GM23338 (cell line): ENCODE results near the gene CPLX4. TPM values are rescaled to one million over a fixed set of nuclear protein-coding genes. Genes with fewer than 3 reads are reported as not detected.

Source experiments
- ATAC-seq: fragments of 200-7000 bp; cut with Tn5 transposase; 3 replicates; pipeline ENCODE4 v1.9.1; 2020
- DNase-seq: peaks from one replicate; pipeline ENCODE4 v3.0.0-alpha.2; 2015; ENCODE audit warnings: low spot score
- H2AFZ ChIP-seq: fragments of 200-600 bp; sonication (generic); 2 replicates; pipeline ENCODE4 v1.8.0; 2016; ENCODE audit warnings: antibody characterized with exemption, mild to moderate bottlenecking, moderate library complexity
- H3F3A ChIP-seq: fragments of 200-600 bp; sonication (generic); replicated peaks from 2 replicates; pipeline ENCODE4 v1.8.0; 2017; ENCODE audit warnings: antibody characterized with exemption, mixed run types, low read depth
- H3K27ac ChIP-seq: fragments of 200-600 bp; sonication (generic); 2 replicates; pipeline ENCODE4 v1.6.1; 2016; ENCODE audit warnings: low read depth
- H3K27me3 ChIP-seq: fragments of 200-600 bp; sonication (generic); 2 replicates; pipeline ENCODE4 v1.8.0; 2016; ENCODE audit warnings: mild to moderate bottlenecking, mixed run types, moderate library complexity; ENCODE audit not compliant: insufficient read depth
- H3K36me3 ChIP-seq: fragments of 200-600 bp; sonication (generic); 2 replicates; pipeline ENCODE4 v1.8.0; 2016; ENCODE audit warnings: mild to moderate bottlenecking; ENCODE audit not compliant: insufficient read depth
- H3K4me1 ChIP-seq: fragments of 200-600 bp; sonication (generic); 2 replicates; pipeline ENCODE4 v1.8.0; 2016; ENCODE audit warnings: mild to moderate bottlenecking, moderate library complexity; ENCODE audit not compliant: insufficient read depth
- H3K4me2 ChIP-seq: fragments of 200-600 bp; sonication (generic); 2 replicates; pipeline ENCODE4 v1.7.1; 2017; ENCODE audit warnings: mixed run types
- H3K4me3 ChIP-seq: fragments of 200-600 bp; sonication (generic); 2 replicates; pipeline ENCODE4 v1.6.1; 2016; ENCODE audit warnings: mixed run types
- H3K79me2 ChIP-seq: fragments of 200-600 bp; sonication (generic); replicated peaks from 2 replicates; pipeline ENCODE4 v1.8.0; 2017; ENCODE audit warnings: mild to moderate bottlenecking; ENCODE audit not compliant: insufficient read depth
- H3K9me2 ChIP-seq: fragments of 200-600 bp; sonication (generic); 2 replicates; pipeline ENCODE4 v1.8.0; 2017; ENCODE audit not compliant: insufficient read depth
- H4K20me1 ChIP-seq: fragments of 200-600 bp; sonication (generic); replicated peaks from 2 replicates; pipeline ENCODE4 v1.8.0; 2017; ENCODE audit warnings: mild to moderate bottlenecking; ENCODE audit not compliant: insufficient read depth
- H3K27ac Mint-ChIP-seq: 2 replicates; pipeline ENCODE4 v1.8.0; 2020; ENCODE audit warnings: inconsistent platforms, mild to moderate bottlenecking, moderate library complexity, mixed read lengths
- H3K27me3 Mint-ChIP-seq: 3 replicates; pipeline ENCODE4 v1.8.0; 2022; ENCODE audit warnings: low read depth, mild to moderate bottlenecking, moderate library complexity, mixed read lengths, inconsistent platforms; ENCODE audit not compliant: insufficient read depth, poor library complexity
- H3K36me3 Mint-ChIP-seq: 3 replicates; pipeline ENCODE4 v1.8.0; 2021; ENCODE audit warnings: low read depth, mild to moderate bottlenecking, inconsistent platforms, moderate library complexity, mixed read lengths
- H3K4me1 Mint-ChIP-seq: 3 replicates; pipeline ENCODE4 v1.8.0; 2020; ENCODE audit warnings: mild to moderate bottlenecking, inconsistent platforms, mixed read lengths
- H3K4me3 Mint-ChIP-seq: 3 replicates; pipeline ENCODE4 v1.8.0; 2021; ENCODE audit warnings: moderate library complexity, mild to moderate bottlenecking, inconsistent platforms, mixed read lengths
- H3K9me3 Mint-ChIP-seq: 3 replicates; pipeline ENCODE4 v1.8.0; 2020; ENCODE audit warnings: moderate library complexity, mild to moderate bottlenecking, inconsistent platforms, mixed read lengths
- CREB1 ChIP-seq: fragments of 250-450 bp; sonication (Bioruptor Pico); IDR thresholded peaks from 2 replicates; pipeline ENCODE4 v1.5.0; 2020; ENCODE audit warnings: low read depth, mild to moderate bottlenecking, moderate library complexity
- EZH2 ChIP-seq: fragments of 200-600 bp; sonication (generic); IDR thresholded peaks from one replicate; pipeline ENCODE4 v1.8.0; 2017; ENCODE audit warnings: antibody characterized with exemption, mild to moderate bottlenecking, low read depth; ENCODE audit not compliant: unreplicated experiment
- JUNB ChIP-seq: IDR thresholded peaks from one replicate; pipeline ENCODE4 v1.6.1; 2016; ENCODE audit warnings: antibody characterized with exemption; ENCODE audit not compliant: unreplicated experiment
- NANOG ChIP-seq: IDR thresholded peaks from 2 replicates; pipeline ENCODE4 v1.6.1; 2016; ENCODE audit warnings: antibody characterized with exemption, borderline replicate concordance
- POLR2AphosphoS5 ChIP-seq: IDR thresholded peaks from 2 replicates; pipeline ENCODE4 v1.6.1; 2016; ENCODE audit warnings: antibody characterized with exemption, low read depth
- ZNF114 ChIP-seq: fragments of 250-450 bp; sonication (Bioruptor Pico); IDR thresholded peaks from 2 replicates; pipeline ENCODE4 v1.5.0; 2020; ENCODE audit warnings: mild to moderate bottlenecking, moderate library complexity
- ZNF331 ChIP-seq: fragments of 250-450 bp; sonication (Bioruptor Pico); IDR thresholded peaks from 2 replicates; pipeline ENCODE4 v1.5.0; 2020; ENCODE audit warnings: low read depth, mild to moderate bottlenecking, moderate library complexity
- polyA plus RNA-seq: library from polyadenylated mRNA; unstranded; fragments of >200 nt; fragmentation: Nextera tagmentation; extraction: Ambion mirVana; gene quantifications from 2 replicates; pipeline ENCODE4 v1.2.1, GENCODE V29; 2016
- total RNA-seq: library from RNA; depleted of rRNA; stranded (reverse); fragments of >200 nt; shearing (Covaris generic); gene quantifications from 2 replicates; pipeline ENCODE4 v1.2.3, GENCODE V29; 2014
- TF ChIP-seq, protein P1 (sequence below), 2 experiments: fragments of 200-600 bp in 1 of 2; sonication (generic) in 1 of 2; conservative IDR thresholded peaks; 2 replicates each; pipeline versions ENCODE4 v1.5.1 to v1.6.1; 2016 to 2017; ENCODE audit warnings: antibody characterized with exemption in 2 of 2, low read depth in 2 of 2, mild to moderate bottlenecking in 2 of 2, moderate library complexity in 1 of 2
- TF ChIP-seq, protein P2 (sequence below): IDR thresholded peaks from one replicate; pipeline ENCODE4 v1.6.1; 2018; ENCODE audit warnings: antibody characterized with exemption; ENCODE audit not compliant: unreplicated experiment
- TF ChIP-seq, protein P3 (sequence below): IDR thresholded peaks from 2 replicates; pipeline ENCODE4 v1.6.1; 2016; ENCODE audit warnings: antibody characterized with exemption

Gene CPLX4
- total and polyA plus RNA-seq, 2 experiments from 2014 or later: not detected

DNA sequence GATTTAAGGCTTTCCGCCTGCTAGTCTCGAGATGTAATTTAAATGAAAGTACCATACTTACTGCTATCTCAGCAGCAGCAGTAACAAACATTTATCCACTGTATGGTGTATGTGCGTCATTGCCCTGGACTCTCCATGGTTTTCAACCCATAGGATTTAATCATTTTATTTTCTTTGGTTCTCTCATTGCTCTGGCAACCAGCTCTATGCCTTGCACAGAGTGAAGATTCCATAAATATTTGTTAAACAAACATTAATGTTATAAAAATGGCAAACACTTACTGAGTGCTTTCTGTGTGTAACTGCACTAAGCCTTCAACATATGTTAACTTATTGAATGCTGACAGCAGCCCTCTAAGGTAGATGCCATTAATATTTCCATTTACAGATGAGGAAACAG lies 41.9 kb upstream of the CPLX4 start:
- no peak for TF ChIP-seq NANOG
- TF ChIP-seq ZNF331 (CRISPR knock-in tag): no peak
- TF ChIP-seq CREB1 (CRISPR knock-in tag): no peak
- TF ChIP-seq, protein P1, sequence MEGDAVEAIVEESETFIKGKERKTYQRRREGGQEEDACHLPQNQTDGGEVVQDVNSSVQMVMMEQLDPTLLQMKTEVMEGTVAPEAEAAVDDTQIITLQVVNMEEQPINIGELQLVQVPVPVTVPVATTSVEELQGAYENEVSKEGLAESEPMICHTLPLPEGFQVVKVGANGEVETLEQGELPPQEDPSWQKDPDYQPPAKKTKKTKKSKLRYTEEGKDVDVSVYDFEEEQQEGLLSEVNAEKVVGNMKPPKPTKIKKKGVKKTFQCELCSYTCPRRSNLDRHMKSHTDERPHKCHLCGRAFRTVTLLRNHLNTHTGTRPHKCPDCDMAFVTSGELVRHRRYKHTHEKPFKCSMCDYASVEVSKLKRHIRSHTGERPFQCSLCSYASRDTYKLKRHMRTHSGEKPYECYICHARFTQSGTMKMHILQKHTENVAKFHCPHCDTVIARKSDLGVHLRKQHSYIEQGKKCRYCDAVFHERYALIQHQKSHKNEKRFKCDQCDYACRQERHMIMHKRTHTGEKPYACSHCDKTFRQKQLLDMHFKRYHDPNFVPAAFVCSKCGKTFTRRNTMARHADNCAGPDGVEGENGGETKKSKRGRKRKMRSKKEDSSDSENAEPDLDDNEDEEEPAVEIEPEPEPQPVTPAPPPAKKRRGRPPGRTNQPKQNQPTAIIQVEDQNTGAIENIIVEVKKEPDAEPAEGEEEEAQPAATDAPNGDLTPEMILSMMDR (conservative IDR thresholded peaks at IDR 0.05; ENCODE audit: low read depth in 2 of 2): no peak
- no peak for TF ChIP-seq POLR2AphosphoS5
- TF ChIP-seq, protein P2, sequence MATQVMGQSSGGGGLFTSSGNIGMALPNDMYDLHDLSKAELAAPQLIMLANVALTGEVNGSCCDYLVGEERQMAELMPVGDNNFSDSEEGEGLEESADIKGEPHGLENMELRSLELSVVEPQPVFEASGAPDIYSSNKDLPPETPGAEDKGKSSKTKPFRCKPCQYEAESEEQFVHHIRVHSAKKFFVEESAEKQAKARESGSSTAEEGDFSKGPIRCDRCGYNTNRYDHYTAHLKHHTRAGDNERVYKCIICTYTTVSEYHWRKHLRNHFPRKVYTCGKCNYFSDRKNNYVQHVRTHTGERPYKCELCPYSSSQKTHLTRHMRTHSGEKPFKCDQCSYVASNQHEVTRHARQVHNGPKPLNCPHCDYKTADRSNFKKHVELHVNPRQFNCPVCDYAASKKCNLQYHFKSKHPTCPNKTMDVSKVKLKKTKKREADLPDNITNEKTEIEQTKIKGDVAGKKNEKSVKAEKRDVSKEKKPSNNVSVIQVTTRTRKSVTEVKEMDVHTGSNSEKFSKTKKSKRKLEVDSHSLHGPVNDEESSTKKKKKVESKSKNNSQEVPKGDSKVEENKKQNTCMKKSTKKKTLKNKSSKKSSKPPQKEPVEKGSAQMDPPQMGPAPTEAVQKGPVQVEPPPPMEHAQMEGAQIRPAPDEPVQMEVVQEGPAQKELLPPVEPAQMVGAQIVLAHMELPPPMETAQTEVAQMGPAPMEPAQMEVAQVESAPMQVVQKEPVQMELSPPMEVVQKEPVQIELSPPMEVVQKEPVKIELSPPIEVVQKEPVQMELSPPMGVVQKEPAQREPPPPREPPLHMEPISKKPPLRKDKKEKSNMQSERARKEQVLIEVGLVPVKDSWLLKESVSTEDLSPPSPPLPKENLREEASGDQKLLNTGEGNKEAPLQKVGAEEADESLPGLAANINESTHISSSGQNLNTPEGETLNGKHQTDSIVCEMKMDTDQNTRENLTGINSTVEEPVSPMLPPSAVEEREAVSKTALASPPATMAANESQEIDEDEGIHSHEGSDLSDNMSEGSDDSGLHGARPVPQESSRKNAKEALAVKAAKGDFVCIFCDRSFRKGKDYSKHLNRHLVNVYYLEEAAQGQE: no peak
- no peak for TF ChIP-seq EZH2
- no peak for TF ChIP-seq ZNF114 (CRISPR knock-in tag)
- no peak for ATAC-seq
- Histone ChIP-seq H3K4me2 (peak overlapping the region; percentile 83; the same call in 1 of the 2 replicates), H2AFZ (no peak overlapping the region; the same call in 1 of the 2 replicates), H3K9me2 (no peaks in the 10 kb centered on the region), H4K20me1 (peaks cover 2% of the 10 kb centered on the region; the same call in 1 of the 2 replicates), H3K79me2 (peaks cover 34% of the 10 kb centered on the region), H3K27ac (no peak overlapping the region), H3F3A (no peaks in the 10 kb centered on the region), H3K4me3 (no peak overlapping the region), H3K27me3 (peaks cover 17% of the 10 kb centered on the region), H3K36me3 (no peaks in the 10 kb centered on the region), H3K4me1 (peaks cover 15% of the 10 kb centered on the region)
- Mint-ChIP-seq H3K27me3 (peaks cover 3% of the 10 kb centered on the region), H3K4me1 (peaks cover 5% of the 10 kb centered on the region), H3K36me3 (peaks cover 2% of the 10 kb centered on the region), H3K27ac (no peak overlapping the region), H3K4me3 (no peak overlapping the region), H3K9me3 (no peaks in the 10 kb centered on the region)
- DNase-seq: no peak

DNA sequence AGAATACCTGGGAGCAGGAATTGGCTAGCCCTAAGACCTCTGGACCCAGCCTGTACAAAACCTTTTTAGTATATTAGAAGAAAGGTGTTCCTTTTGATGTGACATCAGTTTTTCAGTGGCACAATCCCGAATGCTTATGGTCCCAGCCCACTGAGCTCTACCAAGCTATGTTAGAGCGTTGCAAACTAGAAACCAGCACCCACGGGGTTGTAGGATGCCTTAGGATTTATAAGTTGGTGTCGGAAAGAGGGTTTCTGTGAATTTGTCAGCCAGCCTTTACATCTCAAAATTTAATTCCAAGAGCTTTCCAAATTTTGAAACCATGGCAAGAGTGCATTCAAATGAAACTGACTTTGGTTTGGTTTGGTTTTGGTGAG lies 41.1 kb upstream of the CPLX4 start:
- Histone ChIP-seq H2AFZ (peak overlapping the region; percentile 86), H4K20me1 (peaks cover 3% of the 10 kb centered on the region; the same call in 1 of the 2 replicates), H3K36me3 (peaks cover 6% of the 10 kb centered on the region; the same call in 1 of the 2 replicates), H3K27ac (no peak overlapping the region), H3K9me2 (no peaks in the 10 kb centered on the region), H3K79me2 (peaks cover 34% of the 10 kb centered on the region), H3K4me2 (peak overlapping the region; percentile 83), H3K4me1 (peaks cover 15% of the 10 kb centered on the region), H3K27me3 (peaks cover 17% of the 10 kb centered on the region), H3F3A (no peaks in the 10 kb centered on the region), H3K4me3 (peak overlapping the region; percentile 94)
- H3K4me3 Mint-ChIP-seq: peak overlapping the region; percentile 66
- ATAC-seq: peak; percentile 30
- peaks cover 3% of the 10 kb centered on the region for H3K27me3 Mint-ChIP-seq
- TF ChIP-seq ZNF331 (CRISPR knock-in tag): no peak
- no peak for TF ChIP-seq EZH2
- no peak for TF ChIP-seq JUNB
- TF ChIP-seq, protein P3, sequence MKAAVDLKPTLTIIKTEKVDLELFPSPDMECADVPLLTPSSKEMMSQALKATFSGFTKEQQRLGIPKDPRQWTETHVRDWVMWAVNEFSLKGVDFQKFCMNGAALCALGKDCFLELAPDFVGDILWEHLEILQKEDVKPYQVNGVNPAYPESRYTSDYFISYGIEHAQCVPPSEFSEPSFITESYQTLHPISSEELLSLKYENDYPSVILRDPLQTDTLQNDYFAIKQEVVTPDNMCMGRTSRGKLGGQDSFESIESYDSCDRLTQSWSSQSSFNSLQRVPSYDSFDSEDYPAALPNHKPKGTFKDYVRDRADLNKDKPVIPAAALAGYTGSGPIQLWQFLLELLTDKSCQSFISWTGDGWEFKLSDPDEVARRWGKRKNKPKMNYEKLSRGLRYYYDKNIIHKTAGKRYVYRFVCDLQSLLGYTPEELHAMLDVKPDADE: 0 out of 2 replicates have a peak, but pooled peaks have one; percentile 2
- no peak for TF ChIP-seq NANOG
- TF ChIP-seq, protein P2: no peak
- H3K9me3 Mint-ChIP-seq: no peaks in the 10 kb centered on the region
- no peak for DNase-seq
- peaks cover 5% of the 10 kb centered on the region for H3K4me1 Mint-ChIP-seq
- H3K36me3 Mint-ChIP-seq: peaks cover 9% of the 10 kb centered on the region
- no peak overlapping the region for H3K27ac Mint-ChIP-seq
